Brain microvascular endothelial cell (primary cell): ENCODE measurements around the gene OR13A1.
"Not testable (repeated sequence)": the region's sequence is repeated elsewhere in the genome, so short reads cannot be mapped to it uniquely, and the experiment has no call there.

ENCODE experiments used
- DNase-seq: peaks from one replicate; pipeline ENCODE4 v3.0.0-alpha.2; 2020
- H3K27ac ChIP-seq: fragments of 250-450 bp; sonication (Bioruptor Pico); 2 replicates; pipeline ENCODE4 v1.5.1; 2020; ENCODE audit warnings: mild to moderate bottlenecking, moderate library complexity
- H3K27me3 ChIP-seq: fragments of 250-450 bp; sonication (Bioruptor Pico); replicated peaks from 2 replicates; pipeline ENCODE4 v1.5.1; 2020; ENCODE audit warnings: mild to moderate bottlenecking
- H3K36me3 ChIP-seq: fragments of 250-450 bp; sonication (Bioruptor Pico); replicated peaks from 2 replicates; pipeline ENCODE4 v1.5.1; 2020; ENCODE audit warnings: mild to moderate bottlenecking
- H3K4me3 ChIP-seq: 2 replicates; pipeline ENCODE4 v1.5.1; 2011; ENCODE audit warnings: low read depth, mild to moderate bottlenecking, control low read depth, low read length, moderate library complexity
- CTCF ChIP-seq: IDR thresholded peaks from 2 replicates; pipeline ENCODE4 v1.5.1; 2011; ENCODE audit warnings: low read depth, mild to moderate bottlenecking, moderate library complexity, low read length, control low read depth, inconsistent platforms; ENCODE audit errors: missing control alignments
- in situ Hi-C: cut with HindIII; loops from 2 replicates; pipeline ENCODE4 v1.10.0; 2017; ENCODE audit warnings: low sequenced_read_pairs, low pct_ligation_motif_present

OR13A1 gene

GRCh38 chr10:45302573-45302972 lies 12.8 kb downstream of the OR13A1 start:
- H3K36me3 ChIP-seq: no peaks in the 10 kb centered on the region
- H3K27me3 ChIP-seq: no peaks in the 10 kb centered on the region
- DNase-seq: no peak
- no peak overlapping the region for H3K4me3 ChIP-seq
- no peak for TF ChIP-seq CTCF
- H3K27ac ChIP-seq: no peak overlapping the region
- in situ Hi-C loops: no loop called here

GRCh38 chr10:45298341-45298955 lies 17.0 kb downstream of the OR13A1 start:
- H3K4me3 ChIP-seq, H3K36me3 ChIP-seq, DNase-seq, H3K27me3 ChIP-seq, in situ Hi-C loops, H3K27ac ChIP-seq: not testable (repeated sequence)

- Histone ChIP-seq H3K27ac (no peak overlapping the region), H3K36me3 (no peaks in the 10 kb centered on the region), H3K27me3 (no peaks in the 10 kb centered on the region), H3K4me3 (no peak overlapping the region)
- DNase-seq: no peak
- in situ Hi-C loops: no loop called here
- no peak for TF ChIP-seq CTCF
Measured at GRCh38 chr10:45294681-45295080, 20.7 kb downstream of the OR13A1 start.

GRCh38 chr10:45286980-45287379 lies 28.4 kb downstream of the OR13A1 start:
- in situ Hi-C loops: no loop called here
- TF ChIP-seq CTCF: no peak

GRCh38 chr10:45282061-45282460 lies 33.3 kb downstream of the OR13A1 start:
- in situ Hi-C loops: no loop called here
- no peaks in the 10 kb centered on the region for H3K27me3 ChIP-seq
- no peaks in the 10 kb centered on the region for H3K36me3 ChIP-seq
- no peak for DNase-seq
- no peak for TF ChIP-seq CTCF
- H3K27ac ChIP-seq: no peak overlapping the region
- H3K4me3 ChIP-seq: no peak overlapping the region

More at GRCh38 chr10:45286980-45287379, 28.4 kb downstream of the OR13A1 start:
- no peaks in the 10 kb centered on the region for H3K36me3 ChIP-seq
- H3K27me3 ChIP-seq: no peaks in the 10 kb centered on the region
- H3K27ac ChIP-seq: no peak overlapping the region
- H3K4me3 ChIP-seq: no peak overlapping the region
- no peak for DNase-seq

- H3K36me3 ChIP-seq: no peaks in the 10 kb centered on the region
- H3K4me3 ChIP-seq: no peak overlapping the region
- H3K27ac ChIP-seq: no peak overlapping the region
- TF ChIP-seq CTCF: no peak
- no peaks in the 10 kb centered on the region for H3K27me3 ChIP-seq
- in situ Hi-C loops: no loop called here
- DNase-seq: no peak
Measured at GRCh38 chr10:45280113-45280760, 35.2 kb downstream of the OR13A1 start.
